PC-9 (cell line): ENCODE results near the gene PNMA6E.

Source experiments
- CTCF ChIP-seq: fragments of 200-600 bp; sonication (generic); conservative IDR thresholded peaks from 2 replicates; pipeline ENCODE4 v1.6.1; 2017; ENCODE audit warnings: mixed run types, antibody characterized with exemption, mild to moderate bottlenecking, moderate library complexity
- EZH2 ChIP-seq: fragments of 200-600 bp; sonication (generic); IDR thresholded peaks from 2 replicates; pipeline ENCODE4 v1.8.0; 2017; ENCODE audit warnings: antibody characterized with exemption, low read depth

GRCh38 chrX:153417637-153418036 is 16.5 kb upstream of the PNMA6E start:
- TF ChIP-seq CTCF (no peak), EZH2 (no peak)
